GM15510 (cell line): Measurements from ENCODE around the gene EIF4B.
A peak's percentile ranks its signal among the peaks of the same experiment; 100 is the strongest.

Experiments
- POLR2A ChIP-seq: IDR thresholded peaks from 3 replicates; pipeline ENCODE4 v1.6.1; 2011; ENCODE audit warnings: borderline replicate concordance; ENCODE audit not compliant: insufficient read length; ENCODE audit errors: extremely low read depth

EIF4B gene

GRCh38 chr12:53079226-53080117, 73.2 kb downstream of the EIF4B start, which contains the start of gene SPRYD3:
TSS of gene SPRYD3 (minus strand) at chr12:53079390. CDS start at chr12:53079333, 57 bp downstream.
- peak; percentile 96 for TF ChIP-seq POLR2A

- no peak for TF ChIP-seq POLR2A
Measured at GRCh38 chr12:53082637-53083175, 76.5 kb downstream of the EIF4B start.

GRCh38 chr12:53086361-53086760, 80.1 kb downstream of the EIF4B start:
- no peak for TF ChIP-seq POLR2A

GRCh38 chr12:53090105-53090504, 83.8 kb downstream of the EIF4B start:
- no peak for TF ChIP-seq POLR2A

GRCh38 chr12:53090554-53090953, 84.3 kb downstream of the EIF4B start:
- TF ChIP-seq POLR2A = no peak

GRCh38 chr12:53091756-53092155, 85.5 kb downstream of the EIF4B start:
- TF ChIP-seq POLR2A = no peak
